Heart left ventricle (tissue), 13 donors: ENCODE measurements around the gene PSMD13.
"Not testable (repeated sequence)": the region's sequence is repeated elsewhere in the genome, so short reads cannot be mapped to it uniquely, and the experiment has no call there.

Experiments
- POLR2A ChIP-seq, 2 donors: fragments of 450-650 bp; IDR thresholded peaks; one replicate each; pipeline ENCODE4 v1.6.1; 2017; ENCODE audit warnings: antibody characterized with exemption in 2 of 2, mild to moderate bottlenecking in 2 of 2, moderate library complexity in 2 of 2
- TF ChIP-seq, protein P1 (sequence below), 12 donors: fragments of 200-600 bp; sonication (generic) in 4 of 12; IDR thresholded peaks; one replicate each; pipeline versions ENCODE4 v1.5.0 to v1.8.0; 2018 to 2022; ENCODE audit warnings: antibody characterized with exemption in 12 of 12, mild to moderate bottlenecking in 5 of 12
- donor health status: ischemic (EF 13 %, LVEDD 7.1; RV severe dilation, severe dysfunction).
- donor health status: DM: no; HTN: yes; CAD: no.
- donor health status: DM: no; HTN: no; CAD: no.
- donor health status: ischemic (EF 25% LVEDD 6.9; RV normal size, moderate dysfunction).
- donor health status: ischemic (EF 25% LVEDD 5.7; RV mildly dilated, moderate dysfunction).
- donor health status: ischemic (EF 35%, LVEDD 5.7; RV mildly dilated, moderate dysfunction).
- donor health status: nonischemic (EF 11% LVEDD 7.7; RV severe dilation, severe dysfunction).
- donor health status: DM: yes; HTN: yes; CAD: no.
- donor health status: PGD.
- donor health status: ischemic (EF 29% LVEDD 5.4; RV normal size, mild dysfunction).
- donor health status: nonischemic (EF 23%, LVEDD 6.1; RV moderate dilation, normal function).

DNA sequence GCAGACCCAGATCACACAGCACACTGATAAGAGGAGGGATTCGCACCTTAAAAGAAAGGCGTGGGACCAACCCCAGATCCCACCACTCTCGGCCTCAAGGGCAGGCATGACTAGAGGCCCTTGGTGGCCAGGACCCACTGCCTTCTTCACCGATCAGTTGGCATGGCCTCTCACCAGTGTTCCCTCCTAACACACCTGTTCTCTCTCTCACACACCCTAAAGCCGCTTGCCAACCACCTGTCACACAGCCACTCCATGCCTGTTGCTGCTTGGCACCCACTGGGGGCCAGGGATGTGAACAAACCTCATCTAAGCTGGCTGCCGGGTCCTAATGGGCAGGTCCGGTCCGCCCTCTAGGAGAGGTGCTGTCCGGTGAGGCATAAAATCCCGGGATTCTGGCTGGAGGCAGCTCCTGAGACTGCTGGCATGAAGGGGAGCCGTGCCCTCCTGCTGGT, 44.1 kb upstream of the PSMD13 start, which contains the start of gene SCGB1C1:
- TF ChIP-seq, protein P1, sequence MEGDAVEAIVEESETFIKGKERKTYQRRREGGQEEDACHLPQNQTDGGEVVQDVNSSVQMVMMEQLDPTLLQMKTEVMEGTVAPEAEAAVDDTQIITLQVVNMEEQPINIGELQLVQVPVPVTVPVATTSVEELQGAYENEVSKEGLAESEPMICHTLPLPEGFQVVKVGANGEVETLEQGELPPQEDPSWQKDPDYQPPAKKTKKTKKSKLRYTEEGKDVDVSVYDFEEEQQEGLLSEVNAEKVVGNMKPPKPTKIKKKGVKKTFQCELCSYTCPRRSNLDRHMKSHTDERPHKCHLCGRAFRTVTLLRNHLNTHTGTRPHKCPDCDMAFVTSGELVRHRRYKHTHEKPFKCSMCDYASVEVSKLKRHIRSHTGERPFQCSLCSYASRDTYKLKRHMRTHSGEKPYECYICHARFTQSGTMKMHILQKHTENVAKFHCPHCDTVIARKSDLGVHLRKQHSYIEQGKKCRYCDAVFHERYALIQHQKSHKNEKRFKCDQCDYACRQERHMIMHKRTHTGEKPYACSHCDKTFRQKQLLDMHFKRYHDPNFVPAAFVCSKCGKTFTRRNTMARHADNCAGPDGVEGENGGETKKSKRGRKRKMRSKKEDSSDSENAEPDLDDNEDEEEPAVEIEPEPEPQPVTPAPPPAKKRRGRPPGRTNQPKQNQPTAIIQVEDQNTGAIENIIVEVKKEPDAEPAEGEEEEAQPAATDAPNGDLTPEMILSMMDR (IDR thresholded peaks at IDR 0.05) = not testable (repeated sequence)
- not testable (repeated sequence) for TF ChIP-seq POLR2A (IDR thresholded peaks at IDR 0.05)
